CD1c-positive myeloid dendritic cell (primary cell): ENCODE measurements around the gene CRYZ.
A peak's percentile ranks its signal among the peaks of the same experiment; 100 is the strongest.

ENCODE experiments used
- DNase-seq: peaks from one replicate; pipeline ENCODE4 v3.0.0-alpha.2; 2016; ENCODE audit errors: extremely low spot score

CRYZ gene

DNA sequence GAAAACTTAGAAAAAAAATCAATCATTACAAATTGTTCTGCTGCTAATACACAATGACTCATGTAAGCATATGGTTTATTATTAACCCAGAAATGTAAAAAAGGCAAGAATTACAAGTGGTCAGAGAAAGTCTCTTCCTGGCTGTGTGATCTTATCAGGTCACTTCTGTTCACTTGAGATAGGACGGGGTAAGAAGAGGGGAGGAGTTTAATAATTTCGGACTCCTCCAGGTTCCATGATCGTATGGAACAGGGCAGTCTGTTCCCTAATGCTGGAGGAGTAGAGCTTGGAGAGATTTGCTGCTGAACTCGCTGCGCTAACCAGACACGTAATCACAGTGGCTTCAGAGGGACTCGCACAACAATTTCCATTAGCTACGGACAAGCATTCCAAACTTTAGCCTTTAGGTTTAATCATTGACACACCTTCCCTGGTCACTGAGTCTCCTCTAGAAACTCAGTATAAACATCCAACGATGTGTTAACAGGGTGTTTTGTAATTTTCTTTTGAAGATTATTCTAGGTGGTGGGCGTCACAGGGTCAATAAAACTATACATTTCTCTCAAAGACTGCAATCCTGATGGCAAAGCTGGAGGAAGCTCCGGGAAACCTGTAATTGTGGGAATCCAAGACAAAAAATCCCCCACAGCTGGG, 1.3 kb downstream of the CRYZ start:
- no peak for DNase-seq

DNA sequence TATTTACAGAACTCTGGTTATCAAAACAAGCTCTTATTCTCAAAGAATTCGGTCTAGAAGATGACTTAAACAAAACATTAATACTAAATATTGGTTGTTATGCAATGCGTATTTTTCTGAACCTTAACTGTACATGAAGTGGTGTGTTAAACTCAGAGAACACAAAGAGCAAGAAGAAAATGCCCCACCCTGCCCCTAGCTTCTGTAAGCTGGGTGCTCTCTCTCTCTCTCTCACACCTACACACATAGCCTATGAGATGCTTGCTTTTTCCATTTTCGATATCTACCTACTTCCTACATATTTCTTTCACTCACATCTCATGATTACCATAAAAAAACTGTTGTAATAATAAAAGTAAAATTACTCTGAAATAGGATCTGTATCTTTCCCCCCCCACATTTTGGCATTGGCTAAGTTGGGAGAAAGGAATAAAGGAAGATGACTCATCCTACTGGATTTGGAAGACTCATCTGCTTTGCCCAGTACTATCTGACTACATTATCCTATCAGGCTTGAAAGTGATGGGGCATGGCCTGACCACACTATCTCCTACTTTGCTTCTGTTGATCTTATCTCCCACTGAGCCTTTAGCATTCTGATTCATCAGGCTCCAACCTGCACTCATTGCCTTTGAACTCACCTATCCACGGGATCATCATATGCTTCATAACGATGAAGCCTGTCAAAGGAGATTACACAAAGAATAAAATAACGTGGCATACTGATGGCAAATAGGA, 2.9 kb downstream of the CRYZ start:
- no peak for DNase-seq

DNA sequence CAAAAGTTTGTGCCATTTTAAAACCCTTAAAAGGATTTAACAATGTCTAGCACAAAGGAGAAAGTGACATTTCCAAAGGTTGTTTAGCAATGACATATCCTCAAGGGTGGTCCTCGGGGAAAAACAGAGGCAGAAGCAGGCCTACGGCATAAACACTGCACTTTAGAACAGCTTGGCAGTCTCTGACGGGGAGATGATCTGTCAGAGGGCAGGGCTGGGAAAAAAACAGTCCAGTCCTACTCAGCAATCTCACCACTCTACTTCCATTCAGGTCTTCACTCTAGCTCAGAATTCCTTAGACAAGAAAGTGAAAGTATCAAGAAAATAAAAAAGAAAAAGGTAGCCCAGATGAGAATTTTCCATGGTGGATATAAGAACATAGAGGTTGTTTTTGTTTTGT, 4.1 kb downstream of the CRYZ start:
- DNase-seq: no peak

DNA sequence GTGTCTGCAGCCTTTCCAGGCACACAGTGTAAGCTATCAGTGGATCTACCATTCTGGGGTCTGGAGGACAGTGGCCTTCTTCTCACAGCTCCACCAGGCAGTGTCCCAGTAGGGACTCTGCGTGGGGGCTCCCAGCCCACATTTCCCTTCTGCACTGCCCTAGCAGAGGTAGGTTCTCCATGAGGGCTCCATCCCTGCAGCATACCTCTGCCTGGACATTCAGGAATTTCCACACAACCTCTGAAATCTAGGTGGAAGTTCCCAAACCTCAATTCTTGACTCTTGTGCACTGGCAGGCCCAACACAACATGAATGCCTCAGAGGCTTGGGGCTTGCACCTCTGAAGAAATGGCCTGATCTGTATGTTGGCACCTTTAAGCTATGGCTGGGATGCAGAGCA, 6.8 kb downstream of the CRYZ start:
- no peak for DNase-seq

DNA sequence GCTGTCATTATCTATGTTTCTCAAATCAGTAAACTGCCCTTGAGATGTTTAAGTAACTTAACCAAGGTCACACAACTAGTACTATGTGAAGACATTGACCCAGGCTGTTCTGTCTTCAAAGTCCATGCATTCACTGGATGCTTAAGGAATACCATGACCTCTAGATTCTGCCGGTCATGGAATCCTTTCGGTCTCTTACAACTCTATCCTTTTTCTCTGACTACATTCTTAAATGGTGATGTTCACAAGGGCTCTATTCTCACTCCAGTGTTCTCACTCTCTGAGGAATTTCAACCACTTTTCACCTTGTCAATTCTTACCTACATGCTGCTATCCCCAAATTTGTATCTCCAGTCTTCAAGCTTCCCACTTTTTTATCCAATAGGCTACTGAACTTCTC, 15.2 kb downstream of the CRYZ start:
- DNase-seq: no peak

DNA sequence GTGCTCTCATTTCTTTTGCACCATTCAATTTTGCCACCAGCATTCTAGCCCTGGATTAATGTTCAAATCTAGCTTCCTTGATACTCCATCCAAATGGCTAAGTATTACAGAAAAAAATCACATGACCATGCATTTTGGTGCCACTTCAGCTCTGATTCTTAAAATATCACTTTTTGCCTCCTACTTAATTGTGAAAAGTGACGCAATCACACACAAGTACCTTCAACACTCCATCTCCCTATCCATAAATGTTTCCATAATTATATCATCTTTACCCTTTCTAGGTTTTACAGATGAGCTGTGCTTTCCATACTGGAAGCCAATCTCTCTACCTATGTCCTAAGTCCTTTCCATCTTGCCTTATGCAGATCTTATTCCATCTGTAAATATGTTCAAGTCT, 16.0 kb downstream of the CRYZ start:
- DNase-seq: no peak

DNA sequence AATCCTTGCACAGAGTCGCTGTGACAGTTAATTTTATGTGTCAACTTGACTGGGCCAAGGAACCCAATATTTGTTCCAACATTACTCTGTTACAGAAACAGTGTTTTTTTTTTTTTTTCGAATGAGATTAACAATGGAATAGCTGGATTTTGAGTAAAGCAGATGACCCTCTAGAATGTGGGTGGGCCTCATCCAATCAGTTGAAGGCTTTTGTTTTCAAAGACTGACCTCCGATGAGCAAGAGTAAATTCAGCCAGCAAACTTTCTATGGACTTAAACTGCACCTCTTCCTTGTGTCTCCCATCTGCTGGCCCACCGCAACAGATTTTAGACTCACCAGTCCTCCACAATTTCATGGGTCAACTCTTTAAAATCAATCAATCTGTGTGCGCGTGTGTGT, 17.0 kb downstream of the CRYZ start:
- no peak for DNase-seq

DNA sequence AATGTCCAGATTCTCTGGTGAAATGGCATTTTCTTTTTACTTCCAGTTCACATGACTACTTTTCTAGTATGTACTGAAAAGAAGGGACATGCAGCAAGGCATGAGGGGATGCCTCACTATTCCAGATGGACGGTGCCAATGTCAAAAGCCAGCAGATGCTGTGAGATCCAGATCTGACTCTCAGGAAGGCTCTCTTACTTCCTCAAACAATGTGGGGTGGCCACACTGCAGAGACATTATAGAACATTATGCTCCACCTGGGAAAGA, 17.7 kb downstream of the CRYZ start:
- no peak for DNase-seq

DNA sequence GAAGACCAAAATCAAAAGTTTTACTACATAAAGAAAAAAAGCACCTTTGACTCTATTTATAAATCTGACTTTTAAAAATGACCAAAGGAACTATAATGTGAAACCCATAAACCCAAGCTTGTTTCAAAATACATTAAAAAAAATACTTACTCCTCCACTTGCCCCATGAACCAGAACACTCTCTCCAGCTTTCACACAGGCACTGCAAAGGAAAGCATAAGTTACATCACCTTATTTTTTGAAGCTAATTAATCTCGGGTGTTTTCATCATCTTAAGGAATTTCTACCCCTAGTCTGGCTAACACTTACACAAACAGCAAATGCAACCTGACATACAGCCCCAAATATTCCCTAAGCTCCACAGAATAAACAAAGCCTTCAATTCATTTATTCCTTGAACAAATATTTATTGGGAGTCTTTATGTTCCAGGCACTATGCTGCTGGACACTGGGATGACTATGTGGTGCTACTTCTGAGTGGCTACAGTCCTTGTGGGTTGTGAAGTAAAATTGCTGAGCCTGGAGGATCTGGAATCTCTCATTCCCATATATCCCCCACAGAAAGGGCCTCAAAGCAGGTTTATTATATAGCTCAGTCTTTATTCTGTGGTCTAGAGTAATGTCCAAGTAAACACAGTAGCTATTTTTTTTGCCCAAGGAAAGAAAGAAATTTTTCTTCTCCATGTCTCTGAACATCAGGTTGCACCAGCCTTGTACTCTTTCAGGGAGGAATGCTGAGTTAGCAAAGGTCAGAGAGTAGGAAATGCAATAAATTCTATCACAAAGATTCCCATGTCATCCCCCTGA, 18.2 kb downstream of the CRYZ start:
- no peak for DNase-seq

DNA sequence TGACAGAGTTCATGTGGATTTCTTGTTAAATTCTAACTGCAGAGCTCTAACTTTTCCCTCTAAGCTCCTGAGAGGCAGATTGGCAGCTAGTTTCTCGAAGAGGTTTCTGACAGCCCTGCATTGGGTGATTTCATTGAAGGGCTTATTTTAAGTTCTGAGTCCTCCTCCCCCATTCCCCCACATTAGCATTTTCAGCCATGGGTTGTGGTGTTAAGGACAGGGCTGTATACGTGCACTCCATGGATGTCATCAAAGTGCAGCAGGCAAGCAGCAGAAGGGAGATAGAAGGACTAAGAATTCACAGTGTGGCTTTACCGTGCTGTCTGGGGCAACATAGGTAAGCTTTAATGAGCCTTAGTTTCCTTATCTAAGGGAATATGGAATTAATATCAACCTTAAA, 19.0 kb downstream of the CRYZ start:
- no peak for DNase-seq

DNA sequence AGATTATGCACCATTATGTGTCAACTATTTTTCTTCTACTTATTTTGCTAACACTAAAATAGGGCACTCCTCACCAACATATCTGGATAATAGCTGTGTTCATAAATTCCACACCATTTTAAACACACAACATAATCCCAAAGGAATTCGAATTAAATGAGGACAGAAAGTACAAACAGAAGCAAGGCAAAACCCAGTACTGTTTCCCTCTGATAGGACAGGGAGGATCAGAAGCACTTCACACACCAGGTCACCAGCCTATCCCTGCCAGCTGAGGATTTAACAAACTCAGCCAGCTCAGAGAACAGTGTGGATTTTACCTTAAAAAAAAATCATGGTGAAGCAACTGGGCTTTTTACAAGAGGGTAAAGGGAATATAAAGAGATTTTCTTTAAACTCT, 20.0 kb downstream of the CRYZ start:
- DNase-seq: no peak

DNA sequence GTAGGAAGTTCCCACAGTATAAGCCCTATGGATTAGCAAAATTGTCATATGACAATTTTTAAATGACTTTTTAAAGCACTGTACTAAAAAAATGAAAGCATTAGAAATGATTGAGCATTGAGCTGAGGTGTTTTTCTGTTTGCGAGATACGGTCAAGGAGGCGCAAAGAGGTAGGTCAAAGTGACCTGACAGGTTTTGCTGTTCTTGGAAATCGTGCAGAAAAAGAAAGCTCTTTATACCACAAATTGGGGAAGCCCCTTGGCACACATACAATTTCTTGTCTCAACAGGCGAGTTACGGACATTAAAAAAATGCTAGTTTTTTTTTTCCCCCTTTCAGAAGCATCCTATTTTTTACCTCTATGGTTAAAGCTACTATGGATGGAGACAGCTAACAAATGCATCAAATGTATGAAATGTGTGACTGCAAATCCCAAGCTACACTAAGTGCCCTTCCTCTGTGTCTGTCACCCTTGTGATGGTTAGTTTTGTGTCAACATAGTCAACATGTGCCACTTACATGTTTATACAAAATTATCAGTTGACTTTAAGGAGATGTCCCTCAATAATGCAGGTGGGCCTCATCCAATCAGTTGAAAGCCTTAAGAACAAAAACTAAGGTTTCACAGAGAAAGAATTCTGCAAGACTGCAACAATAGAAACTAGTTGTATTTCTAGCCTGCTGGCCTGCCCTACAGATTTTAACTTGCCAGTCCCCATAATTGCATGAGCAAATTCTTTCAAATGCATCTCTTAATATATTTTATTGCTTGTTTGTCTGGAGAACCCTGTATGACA, 29.3 kb downstream of the CRYZ start:
- DNase-seq: no peak

DNA sequence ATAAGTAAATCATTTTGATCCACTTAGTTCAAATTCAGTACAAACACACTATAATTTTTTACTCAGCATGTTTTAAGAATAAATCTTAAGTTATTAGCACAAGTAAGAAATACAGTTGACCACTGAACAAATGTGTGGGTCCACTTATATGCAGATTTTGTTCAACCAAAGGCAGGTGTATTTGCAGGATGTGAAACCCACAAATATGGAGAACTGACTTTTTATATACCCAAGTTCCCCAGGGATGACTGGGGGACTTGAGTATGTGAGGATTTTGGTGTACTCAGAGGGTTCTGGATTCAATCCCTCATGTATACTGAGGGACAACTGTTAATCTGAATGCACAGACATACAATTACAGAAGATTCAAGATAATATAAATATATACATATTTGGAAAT, 33.5 kb downstream of the CRYZ start:
- DNase-seq: no peak

DNA sequence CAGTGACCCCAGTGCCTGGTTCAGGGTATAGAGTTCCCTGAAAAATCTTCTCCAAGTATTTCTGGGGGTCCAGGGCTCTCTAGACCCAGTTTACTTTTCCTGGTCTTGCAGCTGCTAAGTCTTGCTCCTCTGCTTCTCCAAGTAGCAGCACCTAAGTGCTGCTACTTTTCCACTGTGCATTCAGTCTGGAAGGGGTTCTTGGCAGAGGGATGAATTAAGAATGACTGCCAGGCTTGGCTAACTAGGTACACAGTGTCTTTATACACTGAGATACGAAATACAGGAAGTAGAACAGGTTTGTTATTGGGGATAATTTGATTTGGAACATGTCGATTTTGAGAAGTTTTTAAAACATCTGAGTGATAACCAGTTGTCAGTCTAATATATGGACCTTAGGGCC, 35.0 kb downstream of the CRYZ start:
- no peak for DNase-seq

DNA sequence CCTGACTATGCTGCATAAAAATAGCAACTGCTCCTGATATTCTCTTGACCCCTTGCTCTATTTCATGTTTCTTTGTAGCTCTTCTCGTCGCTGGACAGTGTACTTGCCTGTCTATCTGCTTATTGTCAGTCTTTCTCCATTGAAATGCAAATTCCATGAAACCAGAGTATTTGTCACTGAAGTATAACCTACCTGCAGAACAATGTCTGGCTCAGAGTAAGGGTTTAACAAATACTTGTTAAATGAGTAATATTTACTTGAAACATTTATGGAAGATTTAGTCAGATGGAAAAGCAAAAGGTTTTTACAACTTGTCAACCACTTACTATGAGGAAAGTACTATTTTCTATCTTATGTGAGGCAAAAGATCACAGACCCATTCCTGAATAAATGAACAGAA, 39.4 kb downstream of the CRYZ start:
- no peak for DNase-seq

DNA sequence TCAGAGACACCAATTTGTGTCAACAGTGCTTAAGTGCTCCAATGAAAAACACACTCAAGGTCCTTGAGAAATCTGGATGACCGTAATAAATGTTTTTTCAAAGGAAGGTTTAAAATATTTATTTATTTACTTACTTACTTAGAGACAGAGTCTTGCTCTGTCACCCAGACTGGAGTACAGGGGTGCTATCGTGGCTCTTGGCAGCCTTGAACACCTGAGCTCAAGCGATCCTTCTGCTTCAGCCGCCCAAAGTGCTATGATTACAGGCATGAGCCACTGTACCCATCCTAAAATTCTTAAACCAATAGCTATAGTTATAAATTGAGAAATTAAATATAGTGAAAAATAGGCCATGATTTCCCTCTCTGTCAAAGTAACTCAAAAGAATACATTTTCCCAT, 41.9 kb downstream of the CRYZ start:
- no peak for DNase-seq

DNA sequence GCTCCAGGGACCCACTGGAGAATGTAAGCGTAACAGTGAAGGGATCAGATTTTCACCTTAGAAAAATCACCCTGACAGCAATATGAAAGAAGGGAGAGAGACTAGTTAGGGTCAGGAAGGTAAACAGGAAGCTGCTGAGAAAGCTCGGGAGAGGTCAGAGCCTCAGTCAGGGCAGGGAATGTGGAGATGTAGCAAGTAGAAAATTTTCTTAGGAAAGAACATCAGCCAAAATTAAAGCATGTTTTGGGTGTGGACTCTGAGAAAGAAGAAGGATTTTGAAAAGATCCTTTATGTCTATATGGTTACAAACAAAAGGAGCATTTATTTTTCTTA, 42.5 kb downstream of the CRYZ start:
- DNase-seq: no peak

DNA sequence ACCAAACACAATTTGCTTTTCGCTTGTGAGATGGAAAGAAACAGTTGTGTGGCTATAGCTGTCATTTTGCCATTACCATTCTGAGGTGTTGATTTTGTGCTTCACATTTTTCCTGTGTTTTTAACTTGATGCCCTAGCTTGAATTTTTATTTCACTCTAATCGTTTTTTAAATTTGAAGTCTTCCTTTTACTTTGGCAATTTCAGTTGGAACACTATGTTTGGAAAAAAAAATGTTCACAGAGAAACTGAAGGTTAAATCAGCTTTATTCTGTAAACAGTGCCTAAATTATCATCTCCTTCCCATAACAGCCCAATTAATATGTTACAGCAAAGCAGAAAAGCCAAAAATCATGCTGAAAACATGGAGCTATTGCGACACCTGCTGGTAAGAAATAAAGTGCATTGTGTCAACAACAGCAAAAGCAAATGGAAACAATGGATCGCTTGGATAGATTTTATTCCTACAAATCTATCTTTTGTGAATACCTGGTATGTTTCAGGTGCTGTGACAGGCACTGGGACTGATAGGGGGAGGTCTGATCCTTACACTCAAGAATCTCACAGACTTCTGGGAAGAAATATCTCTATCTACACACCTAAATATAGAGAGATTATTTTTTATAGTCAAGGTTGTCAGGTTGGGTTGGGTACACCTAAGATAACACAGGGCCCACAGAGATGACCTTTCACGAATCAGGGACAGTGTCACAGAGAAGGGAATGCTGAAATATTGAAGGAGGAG, 43.1 kb downstream of the CRYZ start:
- DNase-seq: peak; percentile 70

DNA sequence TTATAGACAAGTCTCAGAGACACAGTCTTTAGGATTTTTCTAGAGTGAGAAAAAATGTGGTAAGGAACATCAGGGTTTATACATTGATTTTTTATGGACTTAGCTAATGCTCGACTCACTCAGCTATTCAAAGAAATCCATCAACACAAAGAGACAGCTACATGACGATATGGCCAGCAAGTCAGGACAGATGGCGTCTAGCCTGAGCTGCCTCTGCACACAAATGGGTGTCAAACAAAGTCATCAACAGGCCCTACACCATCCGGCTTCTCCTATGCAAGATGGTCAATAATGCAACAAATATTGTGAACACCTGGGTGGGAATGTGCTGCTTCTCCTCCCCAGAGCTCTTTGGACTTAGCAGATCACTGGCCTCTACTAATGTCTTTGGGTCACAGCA, 45.9 kb downstream of the CRYZ start:
- no peak for DNase-seq

DNA sequence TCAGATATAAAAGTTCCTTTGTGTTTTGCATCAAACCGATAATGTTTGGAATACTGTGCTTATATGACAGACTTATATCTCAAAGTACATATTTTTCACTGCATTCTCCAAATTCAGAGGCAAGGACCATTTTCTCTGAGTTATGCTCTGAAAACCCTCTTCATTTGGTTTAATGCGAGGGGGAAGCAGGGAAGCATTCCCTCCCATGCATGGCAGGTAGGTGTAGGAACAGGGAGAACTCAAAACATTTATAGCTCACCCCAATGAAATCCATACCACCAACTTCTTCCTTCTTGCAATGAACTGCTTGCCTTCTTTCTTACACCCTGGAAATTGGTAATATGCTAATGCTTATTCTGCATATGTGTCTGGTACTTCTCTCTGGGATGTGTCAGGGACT, 48.5 kb downstream of the CRYZ start:
- no peak for DNase-seq

DNA sequence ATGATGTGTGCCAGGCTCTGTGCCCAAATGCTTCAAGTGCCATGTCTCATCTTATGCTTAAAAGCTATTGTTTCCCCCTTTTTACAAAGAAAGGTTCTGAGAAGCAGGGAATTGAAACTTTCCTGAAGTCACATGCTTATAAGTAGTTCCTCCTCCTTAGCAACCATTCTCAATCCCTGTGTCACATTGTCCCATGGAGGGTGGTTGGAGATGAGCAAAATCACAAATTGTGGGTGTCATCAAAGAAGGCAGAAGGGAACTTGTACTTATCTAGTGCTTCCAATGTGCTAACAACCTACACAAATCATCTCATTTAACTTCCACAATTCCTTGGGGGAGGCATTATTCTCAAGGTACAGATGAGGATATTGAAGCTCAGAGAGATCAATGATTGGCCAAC, 49.2 kb downstream of the CRYZ start:
- DNase-seq: peak; percentile 71

DNA sequence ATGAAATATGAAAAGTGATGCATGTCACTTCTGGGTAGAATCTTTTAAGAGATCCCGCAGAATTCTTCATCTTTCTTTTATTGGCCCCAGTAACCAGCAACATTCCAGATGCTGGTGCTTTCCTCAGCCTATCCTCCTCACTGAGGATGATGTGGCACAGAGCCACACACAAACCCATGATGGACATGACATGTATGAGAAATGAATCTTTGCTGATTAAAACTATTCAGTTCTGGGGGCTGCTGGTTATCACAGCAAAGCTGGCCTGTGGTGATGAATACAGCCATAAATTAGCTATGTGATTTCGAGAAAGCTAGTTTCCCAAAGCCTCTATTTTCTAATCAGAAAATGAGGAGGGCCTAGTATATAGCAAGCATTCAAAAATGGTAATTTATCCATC, 51.0 kb downstream of the CRYZ start:
- DNase-seq: no peak
